ENCODE data around the gene NUDT17.
"Not testable (repeated sequence)": the region's sequence is repeated elsewhere in the genome, so short reads cannot be mapped to it uniquely, and the experiment has no call there.

The NUDT17 gene, protein sequence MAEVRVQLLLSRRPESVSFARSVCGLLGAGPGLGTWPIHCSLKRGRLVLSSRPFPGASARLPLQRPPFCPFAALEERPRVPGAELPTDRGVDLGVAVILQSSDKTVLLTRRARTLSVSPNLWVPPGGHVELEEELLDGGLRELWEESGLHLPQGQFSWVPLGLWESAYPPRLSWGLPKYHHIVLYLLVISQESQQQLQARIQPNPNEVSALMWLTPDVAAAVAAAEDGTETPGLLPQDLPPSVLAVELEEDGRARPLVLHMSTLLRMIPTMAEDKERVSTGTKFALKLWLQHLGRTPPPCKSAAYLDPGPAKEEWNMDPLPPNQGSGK

DNA sequence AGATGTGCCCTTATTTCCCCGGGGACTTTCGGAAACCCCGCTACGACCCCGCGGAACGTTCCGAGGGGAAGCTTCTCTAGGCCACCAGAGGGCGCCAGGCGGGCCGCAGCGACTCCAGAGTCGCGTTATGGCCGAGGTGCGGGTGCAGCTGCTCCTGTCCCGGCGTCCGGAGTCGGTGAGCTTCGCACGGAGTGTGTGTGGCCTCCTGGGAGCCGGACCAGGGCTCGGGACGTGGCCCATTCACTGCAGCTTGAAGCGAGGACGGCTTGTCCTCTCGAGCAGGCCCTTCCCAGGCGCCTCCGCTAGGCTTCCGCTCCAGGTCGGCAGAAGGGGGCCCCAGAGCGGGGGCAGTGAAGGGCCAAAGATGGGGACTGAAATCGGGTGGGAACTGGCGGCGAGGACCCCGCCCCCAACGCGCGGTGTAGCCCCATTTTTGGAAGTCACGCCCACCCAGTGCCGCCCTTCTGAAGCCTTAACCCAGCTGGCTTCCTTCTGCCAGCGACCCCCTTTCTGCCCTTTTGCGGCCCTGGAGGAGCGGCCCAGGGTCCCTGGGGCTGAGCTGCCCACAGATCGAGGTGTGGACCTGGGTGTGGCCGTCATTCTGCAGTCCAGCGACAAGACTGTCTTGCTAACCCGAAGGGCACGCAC, at the start of gene NUDT17:
NUDT17 (plus strand) TSS at position 117 of the 648 bp plus-strand sequence; CDS start at position 128, 11 bp downstream.
- peak; percentile 80 for DNase-seq

DNA sequence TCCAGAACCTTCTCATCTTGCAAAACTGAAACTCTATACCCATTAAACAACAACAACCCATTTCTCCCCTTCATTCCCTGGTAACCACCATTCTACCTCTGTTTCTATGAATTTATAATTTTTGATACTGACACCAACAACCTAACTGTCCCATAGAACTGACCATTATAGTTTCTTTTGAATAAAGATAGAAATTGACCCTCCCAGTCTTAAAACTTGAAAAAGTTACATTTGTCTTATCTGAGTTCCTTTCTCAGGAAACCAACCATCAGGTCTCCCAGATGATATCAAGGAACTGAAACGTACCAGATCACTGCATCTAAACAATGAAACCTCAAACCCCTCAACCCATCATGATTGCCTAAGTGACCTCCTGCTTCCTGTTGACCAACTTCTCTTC, 48.7 kb upstream of the NUDT17 start:
- no peak for DNase-seq

DNA sequence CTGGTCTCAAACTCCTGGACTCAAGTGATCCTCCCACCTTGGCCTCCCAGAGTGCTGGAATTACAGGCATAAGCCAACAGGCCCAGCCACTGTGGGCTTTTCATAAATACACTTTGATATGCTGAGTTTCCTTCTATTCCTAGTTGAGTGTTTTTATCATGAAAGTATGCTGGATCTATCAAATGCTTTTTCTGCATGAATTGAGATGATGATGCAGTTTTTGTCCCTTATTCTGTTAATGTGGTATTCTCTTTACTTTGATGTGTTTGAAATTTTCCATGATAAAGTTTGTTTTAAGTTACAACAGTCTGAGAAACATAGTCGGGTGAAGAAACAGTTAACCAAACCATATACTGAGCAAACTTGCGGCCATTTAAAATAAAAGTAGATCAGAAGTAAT, 45.6 kb upstream of the NUDT17 start:
- no peak for DNase-seq

DNA sequence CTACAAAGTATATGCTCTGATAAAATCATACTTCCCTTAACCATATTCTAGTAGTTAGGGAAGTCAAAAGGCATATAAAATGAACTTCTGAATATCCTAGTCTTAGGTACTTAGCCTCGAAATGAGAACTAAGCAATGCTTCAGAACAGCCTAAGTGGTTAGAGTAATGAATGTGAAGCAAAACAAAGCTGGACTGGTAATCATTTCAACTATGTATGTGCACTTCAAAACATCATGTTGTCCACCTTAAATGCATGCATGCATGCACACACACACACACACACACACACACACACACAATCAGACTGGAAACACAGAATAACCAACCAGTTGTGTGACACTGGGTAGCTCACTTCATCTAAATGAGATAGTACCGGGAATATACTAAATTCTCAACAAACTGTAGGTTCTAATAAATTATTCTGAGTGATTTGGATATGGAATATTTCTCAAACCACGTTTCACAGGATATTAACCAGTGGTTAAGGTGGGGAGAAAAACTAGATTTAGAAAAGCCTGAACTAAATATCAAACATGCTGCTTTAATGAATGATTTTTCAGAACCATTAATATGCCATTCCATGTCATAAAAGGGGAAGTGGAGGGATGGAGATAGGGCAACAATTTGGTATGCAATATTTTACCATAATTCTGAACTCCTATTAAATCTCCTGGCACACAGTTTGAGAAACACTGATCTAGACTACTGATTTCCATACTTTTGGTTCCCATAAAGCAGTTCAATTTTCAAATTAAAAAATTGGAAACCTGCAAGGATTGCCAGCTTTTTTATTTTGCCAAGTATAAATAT, 41.0 kb upstream of the NUDT17 start:
- no peak for DNase-seq

DNA sequence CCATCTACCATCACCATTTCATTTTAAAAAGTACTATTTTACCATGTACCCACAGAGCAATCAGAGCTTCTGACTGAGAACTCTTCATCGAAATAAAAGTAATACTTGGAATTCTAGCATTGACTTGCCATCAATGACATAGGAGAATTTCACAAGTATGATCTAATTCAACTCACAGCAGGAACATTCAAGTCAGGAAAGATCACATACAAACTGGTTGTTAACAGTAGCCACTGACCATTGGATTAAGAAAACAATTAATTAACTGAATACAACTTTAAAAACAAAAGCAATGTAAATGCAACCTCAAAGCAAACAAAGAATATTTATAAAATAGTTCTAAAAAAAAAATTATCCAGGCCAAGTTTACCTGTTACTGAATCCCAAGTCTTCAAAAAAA, 40.4 kb upstream of the NUDT17 start:
- no peak for DNase-seq

DNA sequence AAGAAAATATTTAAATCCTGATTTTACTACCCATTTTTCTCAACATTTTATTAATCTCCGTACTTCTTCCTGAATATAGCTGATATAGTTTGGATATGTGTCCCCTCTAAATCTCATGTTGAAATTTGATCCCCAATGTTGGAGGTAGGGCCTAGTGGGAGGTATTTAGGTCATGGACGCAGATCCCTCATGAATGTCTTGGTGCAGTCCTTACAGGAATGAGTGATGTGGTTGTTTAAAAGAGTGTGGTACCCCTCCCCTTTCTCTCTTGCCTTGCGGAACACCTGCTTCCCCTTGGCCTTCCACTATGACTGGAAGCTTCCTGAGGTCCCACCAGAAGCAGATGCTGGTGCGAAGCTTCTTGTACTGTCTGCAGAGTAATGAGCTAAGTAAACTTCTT, 39.0 kb upstream of the NUDT17 start:
- DNase-seq = no peak

DNA sequence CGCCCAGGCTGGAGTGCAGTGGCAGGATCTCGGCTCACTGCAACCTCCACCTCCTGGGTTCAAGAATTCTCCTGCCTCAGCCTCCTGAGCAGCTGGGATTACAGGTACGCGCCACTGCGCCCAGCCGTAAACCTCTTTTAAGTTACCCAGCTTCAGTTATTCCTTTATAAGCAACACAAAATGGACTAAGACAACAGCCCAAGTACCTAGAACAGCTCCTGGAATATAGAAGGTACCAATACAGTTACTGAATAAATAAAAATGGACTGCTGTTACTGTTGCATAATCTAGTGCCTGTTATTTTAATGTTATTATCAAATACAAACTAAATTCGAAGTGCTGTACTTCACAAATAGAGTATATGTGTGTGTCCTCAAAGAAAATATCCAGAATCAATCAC, 38.6 kb upstream of the NUDT17 start:
- no peak for DNase-seq

DNA sequence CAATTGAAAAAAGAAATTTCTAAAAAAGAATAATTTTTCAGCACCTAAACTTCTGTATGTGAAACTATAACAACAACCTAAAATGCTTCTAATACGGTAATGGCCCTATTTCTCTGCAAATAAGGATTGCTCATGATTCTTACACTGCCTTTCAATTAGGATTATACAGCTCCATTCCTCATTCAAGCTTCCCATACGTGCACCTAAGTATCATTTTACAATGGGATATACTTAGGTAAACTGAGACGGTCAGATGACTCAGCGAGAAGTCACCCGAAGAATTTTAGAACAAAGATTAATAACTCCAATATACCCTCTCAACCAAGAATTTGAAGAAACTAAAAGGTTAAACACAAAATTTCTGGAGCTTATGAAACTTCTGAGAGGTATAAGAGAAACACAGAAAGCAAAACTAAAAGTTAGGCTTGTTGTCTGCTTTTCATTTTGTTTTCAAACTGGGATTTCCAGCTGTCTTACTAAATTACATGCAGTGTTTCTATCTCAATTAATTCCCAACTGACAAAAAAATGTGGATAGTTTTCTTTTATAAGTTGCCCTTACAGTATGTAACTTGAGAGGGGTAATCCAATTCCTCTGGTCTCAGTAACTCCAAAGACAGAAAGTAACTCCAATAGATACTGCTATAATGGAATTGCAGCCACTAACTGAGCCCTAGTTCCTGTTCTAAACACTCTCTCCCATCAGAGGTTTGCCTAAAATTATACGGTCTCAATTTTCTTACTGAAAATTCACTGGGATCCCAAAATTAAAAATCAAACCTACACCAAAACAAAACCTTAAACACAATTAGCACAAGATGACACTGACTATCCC, 32.2 kb upstream of the NUDT17 start:
- not testable (repeated sequence) for DNase-seq

DNA sequence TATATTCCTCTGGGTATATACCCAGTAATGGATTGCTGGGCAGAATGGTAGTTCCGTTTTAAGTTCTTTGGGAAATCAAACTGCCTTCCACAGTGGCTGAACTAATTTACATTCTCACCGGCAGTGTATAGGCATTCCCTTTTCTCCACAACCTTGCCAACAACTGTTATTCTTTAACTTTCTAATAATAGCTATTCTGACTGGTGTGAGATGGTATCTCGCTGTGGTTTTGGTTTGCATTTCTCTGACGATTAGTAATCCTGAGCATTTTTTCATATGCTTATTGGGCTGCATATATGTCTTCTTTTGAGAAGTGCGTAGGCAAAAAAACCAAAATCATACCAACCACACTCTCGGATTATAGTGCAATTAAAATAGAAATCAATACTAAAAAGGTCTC, 27.3 kb upstream of the NUDT17 start:
- DNase-seq = peak; percentile 11

DNA sequence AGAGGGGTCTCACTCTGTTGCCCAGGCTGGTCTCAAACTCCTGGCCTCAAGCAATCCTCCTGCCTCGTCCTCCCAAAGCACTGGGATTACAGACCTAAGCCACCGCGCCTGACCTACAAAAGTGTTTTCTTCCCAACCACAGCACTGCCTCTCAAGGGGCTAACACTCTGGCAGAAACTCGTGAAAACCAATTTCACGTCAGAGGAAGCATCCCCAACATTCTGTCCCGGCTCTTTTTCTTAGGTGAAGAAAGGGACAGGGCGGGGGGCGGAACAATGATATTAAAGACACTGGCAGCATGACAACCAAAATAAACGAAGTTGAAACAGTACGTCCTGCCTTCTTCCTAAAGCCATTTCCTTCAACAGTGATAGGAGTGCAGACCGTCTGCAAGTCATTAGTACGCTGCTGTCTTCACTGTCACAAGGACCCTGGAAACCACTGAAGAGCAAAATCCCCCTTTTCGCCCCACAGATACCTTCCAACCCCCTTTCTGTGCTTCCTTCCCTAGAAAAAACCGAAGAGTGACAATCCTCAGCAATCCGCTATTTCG, 22.6 kb upstream of the NUDT17 start:
- not testable (repeated sequence) for DNase-seq

DNA sequence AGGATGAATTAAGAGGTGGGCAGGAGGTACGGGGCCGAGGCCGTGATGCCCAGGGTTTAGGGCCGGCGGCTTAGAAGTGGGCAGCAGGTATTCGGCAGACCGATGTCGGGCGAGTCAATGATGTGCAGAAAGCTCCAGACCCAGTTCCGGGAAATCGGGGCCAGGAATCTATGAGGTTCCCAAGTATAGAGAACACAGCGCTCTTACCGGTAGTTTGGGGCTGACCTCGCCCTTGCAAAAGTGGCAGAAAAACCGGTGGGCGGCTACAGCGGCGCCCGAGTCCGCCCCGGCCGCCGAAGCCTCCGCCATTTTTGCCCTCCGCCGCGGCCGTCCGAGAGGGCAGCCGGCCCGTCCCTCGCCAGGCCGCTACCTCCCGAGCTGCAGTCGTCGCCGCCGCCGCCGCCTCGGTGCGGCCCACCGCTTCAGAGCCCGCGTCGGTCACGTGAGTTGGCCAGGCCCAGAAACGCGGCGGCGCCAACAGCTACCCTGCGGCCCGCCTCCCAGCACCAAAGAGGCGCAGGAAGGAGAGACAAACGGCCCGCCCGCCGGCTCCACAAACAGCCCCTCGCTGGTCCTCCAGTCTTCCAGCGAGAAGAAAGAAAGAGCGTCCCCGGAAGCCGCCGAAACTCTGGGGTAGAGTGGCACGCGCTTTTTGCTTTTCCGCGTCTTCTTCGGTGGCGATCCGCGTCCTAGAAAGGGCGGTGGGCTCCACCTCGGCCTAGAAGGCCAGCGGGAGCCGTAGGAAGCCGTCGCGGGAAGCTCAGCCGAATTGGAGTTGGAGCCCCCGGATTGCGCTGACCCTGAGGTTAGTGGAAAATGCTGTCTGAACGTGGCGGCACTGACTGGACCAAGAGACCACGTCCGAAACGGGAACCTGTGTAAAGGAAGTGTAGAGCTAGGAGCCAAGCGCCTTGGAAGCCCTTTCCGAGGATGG, 21.6 kb upstream of the NUDT17 start, which contains the start of the genes POLR3C and RNF115:
POLR3C (plus strand) TSS at position 636 of the 934 bp plus-strand sequence. CDS start 1,577 bp downstream, outside the sequence.
RNF115 (minus strand) TSS at position 531 of the 934 bp plus-strand sequence; CDS start at position 309, 222 bp downstream.
- DNase-seq = peak; percentile 93

DNA sequence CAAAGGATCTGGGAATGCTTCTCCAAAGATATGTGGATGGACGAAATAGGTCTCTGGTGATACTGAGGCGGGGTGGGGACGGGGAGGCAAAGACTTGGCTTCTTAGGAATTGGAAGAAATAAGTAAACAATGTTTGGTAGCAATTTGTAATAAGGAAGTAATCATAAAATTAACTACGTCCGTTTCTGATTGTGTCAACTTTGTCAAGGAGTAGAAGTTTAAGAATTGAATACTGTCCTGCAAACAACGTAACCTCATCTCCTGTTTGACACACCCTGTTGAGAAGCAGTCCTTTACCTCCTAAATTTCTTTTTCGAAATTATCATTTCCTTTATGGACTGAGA, 21.0 kb upstream of the NUDT17 start:
- no peak for DNase-seq

DNA sequence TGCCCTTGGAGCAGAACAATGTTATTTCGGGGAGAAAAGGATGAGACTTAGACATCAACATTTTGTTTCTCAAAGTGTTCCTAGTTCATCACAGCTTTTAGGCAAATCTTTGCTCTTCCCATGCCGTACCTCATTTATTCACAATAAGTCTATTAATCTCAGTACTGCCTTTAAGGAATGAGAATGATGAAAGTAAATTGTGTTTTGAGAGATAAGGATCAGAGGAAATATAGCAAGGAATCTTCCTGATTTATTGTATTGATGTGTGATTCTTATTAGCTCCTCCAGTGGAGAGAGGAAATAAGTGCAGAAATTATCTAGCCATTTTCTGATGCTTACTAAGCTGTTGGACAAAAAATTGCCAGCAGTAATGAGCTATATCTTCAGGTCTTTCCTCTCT, 19.4 kb upstream of the NUDT17 start:
- DNase-seq = no peak

DNA sequence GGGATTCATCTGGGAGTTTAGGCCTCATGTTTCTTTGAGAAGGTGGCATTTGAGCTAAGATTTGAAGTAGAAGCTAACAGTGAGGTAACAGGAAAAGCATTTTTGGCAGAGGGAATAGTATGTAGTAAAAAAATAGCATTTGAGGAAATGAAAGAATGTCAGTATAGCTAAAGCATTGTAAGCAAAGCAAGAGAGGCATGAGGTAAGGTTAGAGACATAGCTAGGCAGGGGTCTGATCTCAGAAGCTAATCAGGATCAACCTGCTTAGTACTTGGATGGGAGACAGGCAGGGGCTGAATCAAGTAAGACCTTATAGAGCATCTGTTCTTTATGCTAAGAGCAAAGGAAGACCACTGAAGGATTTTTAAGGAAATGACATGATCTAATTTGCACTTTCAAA, 17.5 kb upstream of the NUDT17 start:
- no peak for DNase-seq

DNA sequence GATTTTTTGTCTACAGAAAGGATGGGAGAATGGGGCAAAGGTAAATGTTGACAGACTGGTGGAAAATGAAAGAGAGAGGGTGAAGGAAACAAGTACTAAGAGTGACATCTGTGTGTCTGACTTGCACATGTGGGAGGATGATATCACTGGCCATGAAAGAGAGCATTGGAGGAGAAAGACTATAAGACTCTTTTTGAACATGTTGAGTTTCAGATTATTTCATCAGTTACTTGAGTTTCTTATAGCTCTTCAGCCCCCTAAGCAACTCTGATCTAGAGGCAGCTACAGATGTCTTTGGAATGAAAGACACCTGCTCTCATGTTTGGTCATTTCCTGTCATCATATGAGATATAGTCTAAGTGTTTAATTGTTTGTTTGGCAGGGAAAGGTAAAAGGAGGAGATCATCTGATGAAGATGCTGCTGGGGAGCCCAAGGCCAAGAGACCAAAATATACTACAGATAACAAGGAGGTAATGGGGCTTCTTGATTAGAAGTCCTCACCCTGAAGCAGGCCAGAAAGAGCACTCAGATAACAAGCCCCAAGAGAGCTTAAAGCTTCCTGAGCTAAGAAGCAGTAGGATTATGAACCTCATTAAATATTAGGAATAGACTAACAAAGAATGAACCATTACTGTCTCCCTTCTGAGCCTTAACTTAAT, 16.9 kb upstream of the NUDT17 start:
- DNase-seq = peak; percentile 40

DNA sequence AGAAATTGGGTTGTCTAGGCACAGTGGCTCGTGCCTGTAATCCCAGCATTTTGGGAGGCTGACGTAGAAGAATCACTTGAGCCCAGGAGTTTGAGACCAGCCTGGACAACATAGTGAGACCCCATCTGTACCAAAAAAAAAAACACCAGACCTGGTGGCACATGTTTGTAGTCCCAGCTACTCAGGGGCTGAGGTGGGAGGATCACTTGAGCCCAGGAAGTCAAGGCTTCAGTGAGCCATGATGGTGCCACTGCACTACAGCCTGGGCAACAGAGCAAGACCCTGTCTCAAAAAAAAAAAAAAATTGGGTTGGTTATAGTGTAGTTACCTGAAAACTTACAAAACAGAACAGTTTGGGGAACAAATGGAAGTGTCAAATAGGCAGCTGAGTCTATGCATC, 14.6 kb upstream of the NUDT17 start:
- not testable (repeated sequence) for DNase-seq

DNA sequence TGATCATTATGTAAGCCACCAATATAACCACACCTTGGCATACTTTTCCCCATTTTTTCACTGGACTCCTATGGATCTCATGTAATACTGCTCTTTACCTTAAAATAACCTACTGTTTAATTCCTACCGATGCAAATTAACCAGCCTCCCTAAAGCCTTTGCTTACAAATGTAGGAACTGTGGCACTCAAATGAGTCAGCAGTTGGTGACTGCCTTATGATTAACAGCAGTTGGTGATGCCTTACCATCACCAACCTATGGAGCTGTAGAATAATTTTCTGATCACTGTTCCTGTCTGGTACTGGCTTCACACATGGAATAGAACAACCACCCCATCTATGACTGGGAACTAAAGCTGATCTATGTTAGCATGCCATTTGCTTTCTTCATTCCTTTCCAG, 7.8 kb upstream of the NUDT17 start:
- no peak for DNase-seq

DNA sequence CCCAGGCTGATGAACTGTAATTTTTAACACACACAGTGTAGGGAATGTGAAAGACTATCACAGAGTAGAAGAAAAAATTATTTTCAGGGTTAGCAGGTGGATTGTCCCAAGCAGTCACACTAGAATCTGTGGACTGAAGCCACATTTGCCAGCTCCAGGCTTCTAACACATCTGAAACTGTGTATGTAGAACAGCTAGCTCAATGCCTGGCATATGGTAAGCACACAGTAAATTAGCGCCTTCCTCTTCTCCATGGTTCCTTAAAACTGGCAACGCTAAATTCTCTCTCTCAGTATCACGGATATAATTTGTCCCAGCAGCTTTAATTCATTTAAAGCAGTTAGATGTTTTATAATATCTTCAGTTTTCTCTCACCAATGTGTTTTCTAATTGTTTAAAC, 2.4 kb upstream of the NUDT17 start:
- DNase-seq = no peak

DNA sequence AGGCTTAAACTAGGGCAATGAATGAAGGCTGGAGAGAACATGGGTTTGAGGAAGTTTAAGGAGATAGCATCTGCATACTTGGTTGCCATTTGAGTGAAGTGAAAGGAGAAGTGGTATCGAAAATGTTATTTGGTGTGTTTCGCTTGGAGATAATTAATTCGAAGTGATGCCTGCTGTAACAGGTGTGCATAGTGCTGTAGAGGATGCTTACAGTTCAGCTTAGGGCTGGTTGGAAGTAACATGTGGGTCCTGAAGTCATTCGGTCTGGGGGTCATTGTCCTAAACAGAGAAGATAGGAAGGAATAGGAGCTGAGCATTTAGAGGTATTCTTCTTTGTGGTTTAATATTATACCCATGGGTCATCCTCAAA, 301 bp upstream of the NUDT17 start:
- DNase-seq = no peak

DNA sequence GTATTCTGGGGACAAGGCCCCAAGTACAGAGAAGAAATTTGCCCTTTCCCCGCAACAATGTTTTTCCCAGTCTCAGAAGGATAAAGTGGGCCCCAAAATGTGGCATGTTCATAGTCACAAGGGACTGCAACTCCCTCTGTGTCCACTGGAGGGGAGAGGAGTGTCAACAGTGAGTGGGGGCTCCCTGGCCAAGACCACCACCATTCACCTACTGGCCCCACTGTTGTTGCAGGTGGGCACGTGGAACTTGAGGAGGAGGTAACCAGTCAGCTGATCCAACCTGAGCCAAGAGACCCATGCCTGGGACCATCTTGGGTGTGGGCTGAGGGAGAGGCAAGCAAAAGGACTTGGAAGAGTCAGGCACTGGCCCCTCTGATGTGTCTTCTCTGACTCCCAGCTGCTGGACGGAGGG, 777 bp downstream of the NUDT17 start:
- peak; percentile 43 for DNase-seq

DNA sequence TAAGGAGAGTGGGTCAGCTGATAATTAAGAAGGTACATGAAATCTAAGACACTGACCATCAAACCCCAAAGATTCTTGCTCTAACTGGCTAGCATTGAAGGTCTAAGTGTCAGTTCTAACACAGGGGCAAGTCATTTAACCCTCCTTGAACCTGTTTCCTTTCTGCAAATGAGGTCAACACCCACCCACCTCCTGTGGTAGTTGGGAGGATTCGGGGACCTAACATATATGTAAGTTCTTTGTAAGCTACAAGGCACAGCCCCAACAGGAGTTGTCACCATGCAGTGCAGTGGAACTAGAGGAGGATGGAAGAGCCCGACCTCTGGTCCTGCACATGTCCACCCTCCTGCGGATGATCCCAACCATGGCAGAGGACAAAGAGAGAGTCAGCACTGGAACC, 2.4 kb downstream of the NUDT17 start:
- no peak for DNase-seq

All from activated CD4-positive, alpha-beta T cell treated with anti-CD3 and anti-CD28 coated beads, Interleukin-10, Interleukin-2, amounts not matched to agents 100 ng/mL and 50 ng/mL, durations not matched to agents 16 hours and 8 hours (primary cell).